Measurements from ENCODE around the gene METTL15. TPM values are rescaled to one million over a fixed set of nuclear protein-coding genes. Genes with fewer than 3 reads are reported as not detected.
A peak's percentile ranks its signal among the peaks of the same experiment; 100 is the strongest.

The METTL15 gene
- total RNA-seq, 1 experiment from 2014 or later: 9.1 TPM

- Histone ChIP-seq H3K4ac (ENCODE audit: low read depth, low read length) (no peak overlapping the region), H3K4me2 (ENCODE audit: insufficient read depth, insufficient read length, low read length) (no peak overlapping the region), H2BK15ac (ENCODE audit: low read depth, low read length) (no peak overlapping the region), H3K27me3 (ENCODE audit: insufficient read depth, low read length) (no peaks in the 10 kb centered on the region), H3K18ac (ENCODE audit: insufficient read length, low read depth, low read length) (no peak overlapping the region), H3K4me1 (ENCODE audit: insufficient read depth, low read length) (no peaks in the 10 kb centered on the region), H2BK12ac (ENCODE audit: insufficient read length, low read depth, low read length) (no peak overlapping the region), H2AFZ (ENCODE audit: low read length) (no peak overlapping the region), H2BK120ac (ENCODE audit: low read depth, low read length, poor library complexity, severe bottlenecking) (no peak overlapping the region), H2AK5ac (ENCODE audit: insufficient read length, low read length) (no peak overlapping the region), H3T11ph (ENCODE audit: low read length) (no peak overlapping the region), H3K27ac (ENCODE audit: insufficient read length, low read depth, low read length) (no peak overlapping the region), H3K79me2 (ENCODE audit: insufficient read depth, low read length) (no peaks in the 10 kb centered on the region), H4K5ac (ENCODE audit: insufficient read length, low read depth, low read length) (no peak overlapping the region), H3K23ac (ENCODE audit: insufficient read length, low read depth, low read length) (no peak overlapping the region), H4K20me1 (ENCODE audit: control insufficient read depth, insufficient read depth, insufficient read length) (no peaks in the 10 kb centered on the region), H3K9me3 (ENCODE audit: control insufficient read depth, low read depth, low read length) (peaks cover 36% of the 10 kb centered on the region), H4K8ac (replicated peaks; ENCODE audit: insufficient read length, low read depth, low read length) (no peak overlapping the region), H2BK20ac (ENCODE audit: low read depth, low read length, poor library complexity, severe bottlenecking) (no peak overlapping the region), H3K14ac (ENCODE audit: insufficient read depth, low read length) (no peak overlapping the region), H3K23me2 (ENCODE audit: insufficient read length, low read depth, low read length, poor library complexity, severe bottlenecking) (no peaks in the 10 kb centered on the region), H2BK5ac (ENCODE audit: insufficient read length, low read length) (no peak overlapping the region), H4K91ac (ENCODE audit: insufficient read length, low read depth, low read length) (no peak overlapping the region), H3K56ac (ENCODE audit: insufficient read length, low read depth, low read length) (no peak overlapping the region), H3K9ac (ENCODE audit: extremely low read depth, insufficient read length, low read length) (no peak overlapping the region), H3K79me1 (ENCODE audit: insufficient read depth, low read depth, low read length, poor library complexity, severe bottlenecking) (no peaks in the 10 kb centered on the region)
- Mint-ChIP-seq H3K4me3 (0 out of 5 replicates have a peak overlapping the region, but pooled peaks of 1 of the 2 experiments have one; percentile 14), H3K27me3 (ENCODE audit: low read depth) (no peaks in the 10 kb centered on the region; the same call in 1 of the 2 replicates), H3K4me1 (peaks cover 15 to 34% of the 10 kb centered on the region in 2 experiments), H3K36me3 (ENCODE audit: insufficient read depth in 1 of 3, low read depth in 3 of 3) (peaks cover 52 to 62% (median 54%) of the 10 kb centered on the region in 3 experiments), H3K9me3 (peaks cover 55 to 62% of the 10 kb centered on the region in 2 experiments), H3K27ac (peak overlapping the region; percentile 77 to 89 (median 88); a peak in 5 of 7 replicates)
- DNase-seq: no peak
- no CpG with 5 or more reads among the region's 5 CpGs for WGBS (ENCODE audit: extremely low coverage, insufficient read length, low lambda C conversion rate)
- peak; percentile 32; the same call in 2 of the 3 replicates for TF ChIP-seq CTCF (conservative IDR thresholded peaks at IDR 0.05)
These were observed 31.7 kb downstream of the METTL15 start for GRCh38 chr11:28139841-28140415.
